Measurements from ENCODE around the gene GALNS. TPM values are rescaled to one million over a fixed set of nuclear protein-coding genes. Genes with fewer than 3 reads are reported as not detected.

Gene GALNS
- total and polyA plus RNA-seq, 9 donors: 14.0 to 40.4 (median 21.6) TPM

DNA sequence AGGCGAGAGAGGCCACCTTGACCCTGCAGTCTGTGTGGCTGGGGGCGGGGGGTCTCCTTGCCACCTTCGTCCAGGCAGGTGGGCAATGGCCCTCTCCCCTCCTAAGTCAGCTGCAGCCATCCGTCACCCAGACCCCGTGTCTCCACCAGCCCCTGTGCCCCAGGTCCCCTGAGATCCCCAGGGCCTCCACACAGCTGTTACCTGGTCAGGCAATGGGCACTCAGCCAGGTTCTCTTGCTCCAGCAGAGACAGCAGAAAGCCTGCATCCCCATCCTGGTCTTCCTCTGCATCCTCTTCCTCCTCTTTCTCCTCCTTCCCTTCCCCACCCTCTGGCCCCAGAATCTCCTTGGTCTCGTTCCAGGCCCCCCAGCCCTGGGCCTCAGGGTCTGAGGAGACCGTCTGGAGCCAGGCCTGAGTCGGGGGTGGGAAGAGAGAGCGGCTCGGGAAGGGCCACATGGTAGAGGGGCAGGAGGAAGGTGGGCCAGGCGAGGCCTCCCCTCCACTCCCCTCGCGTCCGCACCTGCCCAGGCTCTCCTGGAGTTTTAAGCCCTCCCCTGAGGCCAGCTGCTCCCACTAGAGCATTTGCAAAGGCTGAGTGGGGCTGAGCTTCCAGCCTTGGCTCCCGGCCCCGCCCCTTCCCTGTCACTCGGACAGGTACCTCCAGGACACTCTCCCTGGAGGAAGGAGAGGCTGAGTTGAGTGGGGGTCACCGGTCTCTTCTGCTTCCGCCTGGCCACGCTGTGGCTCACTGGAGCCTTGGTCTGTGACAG lies 9.6 kb upstream of the GALNS start, which contains the start of gene PABPN1L:
TSS of gene PABPN1L (minus strand) at position 510 of the 770 bp plus-strand sequence. CDS start at position 456, 54 bp downstream.
- TF ChIP-seq CTCF (IDR thresholded peaks at IDR 0.05) (no peak), EP300 (IDR thresholded peaks at IDR 0.05) (no peak), POLR2A (IDR thresholded peaks at IDR 0.05) (no peak)
- WGBS, 3 donors: 52 to 58% (median 54%) methylated on average over 20 of the region's 20 CpGs
- Histone ChIP-seq H3K4me1 (ENCODE audit: insufficient read depth) (peaks cover 1% of the 10 kb centered on the region), H3K4me3 (no peak within 1 kb of the TSS), H3K36me3 (no peaks in the 10 kb centered on the region), H3K27me3 (no peaks in the 10 kb centered on the region), H3K27ac (no peak within 1 kb of the TSS), H3K9me3 (no peaks in the 10 kb centered on the region)
- intact Hi-C loops (cut with DNase I): loop anchor here in 1 of 4 donors (10.0 kb wide), 1 partner anchor 122 kb away; no protein-coding TSS in a partner anchor
- no peak for DNase-seq

DNA sequence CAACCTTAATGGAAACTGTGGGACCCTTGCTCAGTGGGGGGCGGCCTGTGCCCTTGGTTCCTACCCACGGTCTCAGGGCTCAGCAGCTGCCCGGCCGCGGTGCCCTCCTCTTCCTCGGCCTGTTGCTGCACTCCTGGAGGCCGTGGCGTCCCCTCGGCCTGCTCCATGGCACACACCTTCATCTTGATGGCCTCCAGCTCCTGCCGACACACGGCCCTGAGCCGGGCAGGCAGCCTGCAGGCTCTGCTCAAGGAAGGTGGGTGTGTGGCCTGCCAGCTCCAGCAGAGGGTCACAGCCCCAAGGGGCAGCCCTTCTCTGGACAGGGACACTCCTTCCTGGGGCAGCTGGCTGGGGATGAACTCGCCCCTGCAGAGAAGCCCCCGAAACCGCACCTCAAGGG lies 9.0 kb upstream of the GALNS start:
- Histone ChIP-seq H3K27me3 (no peaks in the 10 kb centered on the region), H3K36me3 (no peaks in the 10 kb centered on the region)
- intact Hi-C loops (cut with DNase I): loop anchor here in 1 of 4 donors (10.0 kb wide), 1 partner anchor 121 kb away; no protein-coding TSS in a partner anchor

GRCh38 chr16:88865310-88865709 lies 8.6 kb upstream of the GALNS start:
- H3K27me3 ChIP-seq: no peaks in the 10 kb centered on the region
- no peaks in the 10 kb centered on the region for H3K9me3 ChIP-seq
- no peak overlapping the region for H3K4me3 ChIP-seq
- no peak overlapping the region for H3K27ac ChIP-seq
- intact Hi-C loops (cut with DNase I): loop anchor here in 1 of 4 donors (10.0 kb wide), 1 partner anchor 121 kb away; no protein-coding TSS in a partner anchor
- no peak for DNase-seq
- H3K36me3 ChIP-seq: no peaks in the 10 kb centered on the region
- no peak for TF ChIP-seq EP300 (IDR thresholded peaks at IDR 0.05)
- TF ChIP-seq CTCF (IDR thresholded peaks at IDR 0.05): no peak
- no peak for TF ChIP-seq POLR2A (IDR thresholded peaks at IDR 0.05)
- H3K4me1 ChIP-seq (ENCODE audit: insufficient read depth): no peaks in the 10 kb centered on the region
- WGBS, 3 donors: 50 to 63% (median 61%) methylated on average over 10 to 14 of the region's 14 CpGs

More for the DNA sequence above, 9.0 kb upstream of the GALNS start:
- Histone ChIP-seq H3K4me3 (no peak overlapping the region), H3K27ac (no peak overlapping the region), H3K4me1 (ENCODE audit: insufficient read depth) (no peaks in the 10 kb centered on the region), H3K9me3 (no peaks in the 10 kb centered on the region)
- WGBS, 3 donors: 57 to 71% (median 58%) methylated on average over 3 to 15 of the region's 15 CpGs
- no peak for TF ChIP-seq EP300 (IDR thresholded peaks at IDR 0.05)
- no peak for TF ChIP-seq CTCF (IDR thresholded peaks at IDR 0.05)
- no peak for TF ChIP-seq POLR2A (IDR thresholded peaks at IDR 0.05)
- no peak for DNase-seq

- Histone ChIP-seq H3K27me3 (no peaks in the 10 kb centered on the region), H3K4me3 (no peak overlapping the region), H3K9me3 (no peaks in the 10 kb centered on the region), H3K27ac (no peak overlapping the region), H3K4me1 (ENCODE audit: insufficient read depth) (no peaks in the 10 kb centered on the region), H3K36me3 (no peaks in the 10 kb centered on the region)
- DNase-seq: no peak
- 57 to 77% (median 69%) methylated on average over 17 to 18 of the region's 18 CpGs for WGBS, 3 donors
- TF ChIP-seq POLR2A (IDR thresholded peaks at IDR 0.05) (no peak), CTCF (IDR thresholded peaks at IDR 0.05) (no peak), EP300 (IDR thresholded peaks at IDR 0.05) (no peak)
- intact Hi-C loops (cut with DNase I): loop anchor here in 1 of 4 donors (10.0 kb wide), 1 partner anchor 120 kb away; no protein-coding TSS in a partner anchor
Observed at GRCh38 chr16:88864521-88864920, 7.8 kb upstream of the GALNS start.
